ENCODE measurements around the gene SCFD1. TPM values are rescaled to one million over a fixed set of nuclear protein-coding genes. Genes with fewer than 3 reads are reported as not detected.
A peak's percentile ranks its signal among the peaks of the same experiment; 100 is the strongest.

Gene SCFD1
- total RNA-seq = 100 to 1,000 TPM in 2 of 3 donors, 10 to 100 TPM in 1; 97.0 to 106 (median 105) TPM
- total RNA-seq (2013) = 148 TPM

- peak; percentile 98 to 100 (median 98) for ATAC-seq
- intact Hi-C loops (cut with micrococcal nuclease) = loop anchor here (1.0 to 5.0 kb wide), 2 partner anchors 63 to 585 kb away; partner anchors contain the start of genes G2E3 and HECTD1
- Histone ChIP-seq H3K27me3 (ENCODE audit: control insufficient read depth, insufficient read depth, low read length) (no peaks in the 10 kb centered on the region), H3K27ac (ENCODE audit: low read length) (peak within 1 kb of the TSS; percentile 84), H3K9me3 (ENCODE audit: control insufficient read depth, insufficient read depth, low read length) (no peaks in the 10 kb centered on the region), H3K4me3 (ENCODE audit: low read length) (peak within 1 kb of the TSS; percentile 74), H3K36me3 (ENCODE audit: control insufficient read depth, insufficient read depth, low read length) (no peaks in the 10 kb centered on the region), H3K4me1 (ENCODE audit: control insufficient read depth, insufficient read depth, low read length) (peaks cover 13% of the 10 kb centered on the region)
- WGBS (ENCODE audit: insufficient coverage) = 0% methylated on average over 34 of the region's 35 CpGs
- H3K9me3 Mint-ChIP-seq = no peaks in the 10 kb centered on the region
- DNase-seq = peak; percentile 88 to 96
- peaks cover 33 to 39% of the 10 kb centered on the region in 2 donors for H3K4me1 Mint-ChIP-seq
- peak within 1 kb of the TSS; percentile 94 to 98 for H3K27ac Mint-ChIP-seq
- H3K27me3 Mint-ChIP-seq (ENCODE audit: low read depth in 2 of 2) = no peaks in the 10 kb centered on the region
- no peaks in the 10 kb centered on the region for H3K36me3 Mint-ChIP-seq
- peak within 1 kb of the TSS; percentile 92 for H3K4me3 Mint-ChIP-seq
- no peak for TF ChIP-seq CTCF (IDR thresholded peaks at IDR 0.05)
Measured at GRCh38 chr14:30621940-30622830, at the start of gene SCFD1. SCFD1 (plus strand) TSS chr14:30622319; CDS start chr14:30622339, 20 bp downstream.

- H3K36me3 Mint-ChIP-seq = no peaks in the 10 kb centered on the region
- ATAC-seq (no peak), DNase-seq (no peak)
- peaks cover 84 to 85% of the 10 kb centered on the region in 2 donors for H3K4me1 Mint-ChIP-seq
- intact Hi-C loops (cut with micrococcal nuclease) = no loop called here
- H3K4me3 Mint-ChIP-seq = no peak overlapping the region
- Histone ChIP-seq H3K27me3 (ENCODE audit: control insufficient read depth, insufficient read depth, low read length) (no peaks in the 10 kb centered on the region), H3K4me3 (ENCODE audit: low read length) (no peak overlapping the region), H3K27ac (ENCODE audit: low read length) (no peak overlapping the region), H3K36me3 (ENCODE audit: control insufficient read depth, insufficient read depth, low read length) (no peaks in the 10 kb centered on the region), H3K9me3 (ENCODE audit: control insufficient read depth, insufficient read depth, low read length) (no peaks in the 10 kb centered on the region), H3K4me1 (ENCODE audit: control insufficient read depth, insufficient read depth, low read length) (no peaks in the 10 kb centered on the region)
- TF ChIP-seq CTCF (IDR thresholded peaks at IDR 0.05) = no peak
- H3K9me3 Mint-ChIP-seq = no peaks in the 10 kb centered on the region
- no peaks in the 10 kb centered on the region for H3K27me3 Mint-ChIP-seq (ENCODE audit: low read depth in 2 of 2)
- H3K27ac Mint-ChIP-seq = no peak overlapping the region
- no CpG with 5 or more reads among the region's 1 CpG for WGBS (ENCODE audit: insufficient coverage)
Measured at GRCh38 chr14:30572771-30573170, 49.3 kb upstream of the SCFD1 start.

- H3K27ac Mint-ChIP-seq = no peak overlapping the region
- H3K4me1 Mint-ChIP-seq = peaks cover 84% of the 10 kb centered on the region in 2 donors
- Histone ChIP-seq H3K4me1 (ENCODE audit: control insufficient read depth, insufficient read depth, low read length) (no peaks in the 10 kb centered on the region), H3K9me3 (ENCODE audit: control insufficient read depth, insufficient read depth, low read length) (no peaks in the 10 kb centered on the region), H3K4me3 (ENCODE audit: low read length) (no peak overlapping the region), H3K27me3 (ENCODE audit: control insufficient read depth, insufficient read depth, low read length) (no peaks in the 10 kb centered on the region), H3K36me3 (ENCODE audit: control insufficient read depth, insufficient read depth, low read length) (no peaks in the 10 kb centered on the region), H3K27ac (ENCODE audit: low read length) (no peak overlapping the region)
- no peaks in the 10 kb centered on the region for H3K36me3 Mint-ChIP-seq
- intact Hi-C loops (cut with micrococcal nuclease) = no loop called here
- 89% methylated on average over 5 of the region's 5 CpGs for WGBS (ENCODE audit: insufficient coverage)
- no peak overlapping the region for H3K4me3 Mint-ChIP-seq
- DNase-seq = no peak
- no peak for ATAC-seq
- no peaks in the 10 kb centered on the region for H3K9me3 Mint-ChIP-seq
- no peaks in the 10 kb centered on the region for H3K27me3 Mint-ChIP-seq (ENCODE audit: low read depth in 2 of 2)
- no peak for TF ChIP-seq CTCF (IDR thresholded peaks at IDR 0.05)
Measured at GRCh38 chr14:30573226-30573814, 48.8 kb upstream of the SCFD1 start.
